GM12878 (cell line): ENCODE results near the gene DNAJB4. TPM values are rescaled to one million over a fixed set of nuclear protein-coding genes. Genes with fewer than 3 reads are reported as not detected.

Source experiments
- ATAC-seq: fragments of 200-7000 bp; cut with Tn5 transposase; 3 replicates; pipeline ENCODE4 v1.9.1; 2020; ENCODE audit warnings: mild to moderate bottlenecking, moderate library complexity
- BruUV-seq: library from RNA; stranded (reverse); fragments of 400-500 nt; replicated peaks from 2 replicates; lab custom pipeline; 2021; lab: Mats Ljungman, UMichigan
- CTCF ChIA-PET: fragments of 300-600 bp; sonication (Branson Sonifier 250); formaldehyde crosslinking; extraction: SDS; loops from one replicate; lab custom pipeline; 2021; ENCODE audit warnings: inconsistent platforms; lab: Yijun Ruan, JAX
- POLR2A ChIA-PET: fragments of 350-600 bp; formaldehyde crosslinking; extraction: SDS; loops from one replicate; lab custom pipeline; 2021; ENCODE audit warnings: inconsistent platforms; lab: Charles Lee
- RAD21 ChIA-PET: fragments of 300-600 bp; sonication (Branson Sonifier 250); formaldehyde crosslinking; loops from one replicate; lab custom pipeline; 2023; ENCODE audit warnings: antibody characterized with exemption; ENCODE audit not compliant: unreplicated experiment; lab: Charles Lee
- SMC1A ChIA-PET: fragments of 300-600 bp; sonication (Branson Sonifier 250); formaldehyde crosslinking; loops from one replicate; lab custom pipeline; 2023; ENCODE audit not compliant: unreplicated experiment, uncharacterized antibody; lab: Charles Lee
- DNase-seq: peaks from one replicate; pipeline ENCODE4 v3.0.0-alpha.2; 2011; ENCODE audit warnings: low read depth, low spot score
- FAIRE-seq: peaks from 3 replicates; lab custom pipeline; 2011; peaks lifted over from hg19 to GRCh38; lab: Jason Lieb, UNC
- H2AFZ ChIP-seq: 2 replicates; pipeline ENCODE4 v1.6.0; 2011; ENCODE audit warnings: low read depth, low read length, control low read depth; ENCODE audit not compliant: control insufficient read depth
- H3K27ac ChIP-seq: 2 replicates; pipeline ENCODE4 v1.5.1; 2011; ENCODE audit warnings: control low read depth; ENCODE audit not compliant: control insufficient read depth, insufficient read depth
- H3K27me3 ChIP-seq, 2 experiments: replicated peaks in 1 of 2; 2 replicates each; pipeline versions ENCODE4 v1.6.0 to v1.6.1; 2011; ENCODE audit warnings: low read length in 1 of 2; ENCODE audit not compliant: control insufficient read depth in 2 of 2, insufficient read depth in 2 of 2
- H3K36me3 ChIP-seq, 2 experiments: 2 replicates each; pipeline ENCODE4 v1.5.1; 2011; ENCODE audit warnings: low read length in 1 of 2; ENCODE audit not compliant: control insufficient read depth in 2 of 2, insufficient read depth in 2 of 2
- H3K4me1 ChIP-seq: 2 replicates; pipeline ENCODE4 v1.6.1; 2011; ENCODE audit warnings: mild to moderate bottlenecking, low read length, moderate library complexity, mixed read lengths; ENCODE audit not compliant: control insufficient read depth, insufficient read depth
- H3K4me2 ChIP-seq: 2 replicates; pipeline ENCODE4 v1.6.0; 2011; ENCODE audit warnings: control low read depth; ENCODE audit not compliant: control insufficient read depth, insufficient read depth
- H3K4me3 ChIP-seq: fragments of 200-600 bp; sonication (generic); 2 replicates; pipeline ENCODE4 v1.5.1; 2016
- H3K79me2 ChIP-seq: 2 replicates; pipeline ENCODE4 v1.6.0; 2011; ENCODE audit warnings: low read length; ENCODE audit not compliant: control insufficient read depth, insufficient read depth
- H3K9ac ChIP-seq: 2 replicates; pipeline ENCODE4 v1.8.0; 2011; ENCODE audit warnings: low read length, control low read depth, mixed read lengths; ENCODE audit not compliant: control insufficient read depth, insufficient read depth
- H3K9me3 ChIP-seq: replicated peaks from 3 replicates; pipeline ENCODE4 v1.5.1; 2011; ENCODE audit warnings: mild to moderate bottlenecking, low read length; ENCODE audit not compliant: control insufficient read depth, insufficient read depth
- H4K20me1 ChIP-seq: 2 replicates; pipeline ENCODE4 v1.6.0; 2011; ENCODE audit not compliant: control insufficient read depth, insufficient read depth
- BACH1 ChIP-seq: fragments of 450-650 bp; IDR thresholded peaks from 2 replicates; pipeline ENCODE4 v1.6.1; 2017; ENCODE audit warnings: mild to moderate bottlenecking, borderline replicate concordance
- CHD1 ChIP-seq: IDR thresholded peaks from 2 replicates; pipeline ENCODE4 v1.6.1; 2012; ENCODE audit warnings: low read depth, low read length, improper control_type of control experiment
- EZH2 ChIP-seq: IDR thresholded peaks from 2 replicates; pipeline ENCODE4 v1.6.1; 2012; ENCODE audit warnings: low read depth, mild to moderate bottlenecking, control low read depth, inconsistent platforms, low read length, borderline replicate concordance; ENCODE audit not compliant: control insufficient read depth
- KAT2A ChIP-seq: conservative IDR thresholded peaks from 2 replicates; pipeline ENCODE4 v1.6.1; 2011; ENCODE audit warnings: low read depth, low read length; ENCODE audit not compliant: control insufficient read depth
- RELA ChIP-seq: fragments of 450-650 bp; IDR thresholded peaks from 2 replicates; pipeline ENCODE4 v1.8.0; 2014; ENCODE audit warnings: borderline replicate concordance; ENCODE audit not compliant: partially characterized antibody
- SMARCA5 ChIP-seq: fragments of 450-650 bp; IDR thresholded peaks from 2 replicates; pipeline ENCODE4 v1.6.1; 2017; ENCODE audit warnings: mild to moderate bottlenecking
- SPI1 ChIP-seq: IDR thresholded peaks from 2 replicates; pipeline ENCODE4 v1.6.1; 2011; ENCODE audit warnings: low read depth, mild to moderate bottlenecking, low read length, moderate library complexity, borderline replicate concordance; ENCODE audit not compliant: insufficient read depth
- STAT3 ChIP-seq: IDR thresholded peaks from 2 replicates; pipeline ENCODE4 v1.6.1; 2011; ENCODE audit warnings: low read depth, low read length, improper control_type of control experiment
- SUPT20H ChIP-seq: IDR thresholded peaks from 2 replicates; pipeline ENCODE4 v1.6.1; 2011; ENCODE audit warnings: low read depth, mild to moderate bottlenecking, low read length, moderate library complexity, borderline replicate concordance; ENCODE audit not compliant: control insufficient read depth
- ZNF207 ChIP-seq: fragments of 450-650 bp; IDR thresholded peaks from 2 replicates; pipeline ENCODE4 v1.6.1; 2014; ENCODE audit warnings: antibody characterized with exemption, mild to moderate bottlenecking, borderline replicate concordance
- ZNF24 ChIP-seq: fragments of 450-650 bp; IDR thresholded peaks from 2 replicates; pipeline ENCODE4 v1.6.1; 2017; ENCODE audit warnings: antibody characterized with exemption, mild to moderate bottlenecking
- WGBS: methylation state at CpG from one replicate; pipeline ENCODE4 v1.1.6; 2016; ENCODE audit warnings: low lambda C conversion rate; ENCODE audit not compliant: insufficient replicate concordance, insufficient coverage; ENCODE audit errors: missing lambda C conversion rate; 5-methylcytosine and 5-hydroxymethylcytosine counted together
- in situ Hi-C: fragments of 300-500 bp; cut with MboI; formaldehyde crosslinking; loops from 9 replicates; pipeline ENCODE4 v1.14.3; 2018; ENCODE audit warnings: mixed read lengths
- intact Hi-C: fragments of 100-400 bp; cut with micrococcal nuclease; formaldehyde crosslinking; loops from one replicate; pipeline ENCODE4 v1.14.2; 2022; ENCODE audit not compliant: unreplicated experiment
- polyA plus RNA-seq, 11 experiments: library from polyadenylated mRNA; depleted of rRNA in 4 of 11; unstranded in 6 of 11; stranded (reverse) in 5 of 11; fragments of >200 nt; fragmentation: Nextera tagmentation in 4 of 11; fragmentation: Illumina TruSeq in 1 of 11; extraction: Ambion mirVana in 4 of 11; extraction: Trizol in 1 of 11; gene quantifications; 1 replicate in 1 of 11; 2 replicates in 10 of 11; pipeline versions ENCODE4 v1.2.1 to v1.2.3, GENCODE V29; 2011 to 2016; ENCODE audit warnings: inconsistent platforms in 2 of 11, missing spikeins in 2 of 11, low read depth in 1 of 11
- total RNA-seq, 4 experiments: library from RNA; depleted of rRNA in 3 of 4; stranded (reverse); fragments of >200 nt in 3 of 4; fragmentation: Illumina TruSeq in 1 of 4; extraction: Trizol in 1 of 4; gene quantifications; 2 replicates each; pipeline versions ENCODE4 v1.2.1 to v1.2.3, GENCODE V29; 2013 to 2021
- TF ChIP-seq, protein P1 (sequence below): fragments of 450-650 bp; IDR thresholded peaks from 2 replicates; pipeline ENCODE4 v1.6.1; 2014; ENCODE audit warnings: mild to moderate bottlenecking
- TF ChIP-seq, protein P2 (sequence below): fragments of 450-650 bp; IDR thresholded peaks from 2 replicates; pipeline ENCODE4 v1.6.1; 2018; ENCODE audit warnings: borderline replicate concordance, mild to moderate bottlenecking; ENCODE audit not compliant: partially characterized antibody

The DNAJB4 gene
- total and polyA plus RNA-seq, 10 of the 15 experiments (the other 5 are each of a cell fraction or from before 2014, with no cell fraction given): 3.8 to 10.5 (median 6.6) TPM

DNA sequence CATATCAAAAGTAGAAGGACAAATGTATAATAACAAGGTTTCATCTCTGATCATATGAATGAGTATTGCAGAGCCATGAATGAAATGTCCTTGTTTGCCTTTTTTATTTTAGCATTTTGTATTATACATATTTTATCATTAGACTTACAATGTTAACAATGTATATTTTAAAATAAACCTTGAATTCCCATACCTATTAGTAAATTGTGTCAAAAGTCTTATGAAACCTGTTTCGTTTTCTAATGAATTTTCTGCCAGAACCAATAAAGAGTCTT lies 646 bp downstream of the DNAJB4 start:
- in situ Hi-C loops: no loop called here
- BruUV-seq: no TSS peak

DNA sequence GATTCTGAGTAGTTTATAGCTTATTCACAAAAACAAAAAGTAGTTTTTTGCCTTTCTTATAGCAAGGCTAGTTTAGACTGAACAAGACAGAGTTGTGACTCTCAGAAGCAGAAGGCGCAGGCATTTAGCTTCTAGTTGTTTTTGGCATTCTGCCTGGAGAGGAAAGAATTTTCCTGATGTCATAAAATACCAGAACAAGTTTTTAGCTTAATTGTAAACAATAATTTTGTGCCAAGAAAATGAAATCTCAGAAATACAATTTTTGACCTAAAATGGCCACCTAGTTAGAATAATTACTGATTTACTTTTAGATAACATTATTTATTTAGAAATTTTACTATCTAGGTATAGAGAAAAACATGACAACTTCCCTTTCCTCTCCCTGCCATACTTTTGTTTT lies 1.0 kb downstream of the DNAJB4 start:
- Histone ChIP-seq H3K4me1 (no peaks in the 10 kb centered on the region), H3K79me2 (peaks cover 50% of the 10 kb centered on the region), H3K4me3 (peak overlapping the region; percentile 78), H3K27ac (peak overlapping the region; percentile 94), H3K27me3 (no peaks in the 10 kb centered on the region), H3K36me3 (no peaks in the 10 kb centered on the region), H3K9me3 (no peaks in the 10 kb centered on the region), H2AFZ (peak overlapping the region; percentile 64), H3K4me2 (peak overlapping the region; percentile 82), H3K9ac (peak overlapping the region; percentile 83), H4K20me1 (no peaks in the 10 kb centered on the region)
- WGBS: 15% methylated on average over 1 of the region's 1 CpG
- intact Hi-C loops: loop anchor here (2.0 to 10.0 kb wide), 3 partner anchors 19 to 647 kb away; partner anchors contain the start of gene ZZZ3
- ATAC-seq: peak; percentile 3; the same call in 2 of the 3 replicates
- ChIA-PET RAD21 (interaction anchor here (0.7 to 9.9 kb wide), 9 partner anchors 17 to 621 kb away, joined by 3 to 158 read pairs (median 4); partner anchors contain the start of genes FUBP1 and IFI44L), SMC1A (interaction anchor here (0.6 to 6.0 kb wide), 18 partner anchors 8 to 618 kb away, joined by 3 to 89 read pairs (median 4); partner anchors contain the start of genes FUBP1 and IFI44L), POLR2A (interaction anchor here (0.9 to 15.3 kb wide), 3 partner anchors 17 to 1097 kb away, joined by 3 to 312 read pairs (median 3); partner anchors contain the start of gene FUBP1), CTCF (interaction anchor here (1.2 to 5.5 kb wide), 4 partner anchors 24 to 180 kb away, joined by 3 to 73 read pairs (median 16); partner anchors contain the start of gene FUBP1)
- in situ Hi-C loops: no loop called here
- BruUV-seq: no TSS peak
- FAIRE-seq: no peak
- DNase-seq: no peak
- no peak for TF ChIP-seq RELA
- no peak for TF ChIP-seq SMARCA5
- TF ChIP-seq KAT2A: no peak
- TF ChIP-seq EZH2: no peak
- TF ChIP-seq, protein P1, sequence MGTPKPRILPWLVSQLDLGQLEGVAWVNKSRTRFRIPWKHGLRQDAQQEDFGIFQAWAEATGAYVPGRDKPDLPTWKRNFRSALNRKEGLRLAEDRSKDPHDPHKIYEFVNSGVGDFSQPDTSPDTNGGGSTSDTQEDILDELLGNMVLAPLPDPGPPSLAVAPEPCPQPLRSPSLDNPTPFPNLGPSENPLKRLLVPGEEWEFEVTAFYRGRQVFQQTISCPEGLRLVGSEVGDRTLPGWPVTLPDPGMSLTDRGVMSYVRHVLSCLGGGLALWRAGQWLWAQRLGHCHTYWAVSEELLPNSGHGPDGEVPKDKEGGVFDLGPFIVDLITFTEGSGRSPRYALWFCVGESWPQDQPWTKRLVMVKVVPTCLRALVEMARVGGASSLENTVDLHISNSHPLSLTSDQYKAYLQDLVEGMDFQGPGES: no peak
- no peak for TF ChIP-seq BACH1
- TF ChIP-seq, protein P2, sequence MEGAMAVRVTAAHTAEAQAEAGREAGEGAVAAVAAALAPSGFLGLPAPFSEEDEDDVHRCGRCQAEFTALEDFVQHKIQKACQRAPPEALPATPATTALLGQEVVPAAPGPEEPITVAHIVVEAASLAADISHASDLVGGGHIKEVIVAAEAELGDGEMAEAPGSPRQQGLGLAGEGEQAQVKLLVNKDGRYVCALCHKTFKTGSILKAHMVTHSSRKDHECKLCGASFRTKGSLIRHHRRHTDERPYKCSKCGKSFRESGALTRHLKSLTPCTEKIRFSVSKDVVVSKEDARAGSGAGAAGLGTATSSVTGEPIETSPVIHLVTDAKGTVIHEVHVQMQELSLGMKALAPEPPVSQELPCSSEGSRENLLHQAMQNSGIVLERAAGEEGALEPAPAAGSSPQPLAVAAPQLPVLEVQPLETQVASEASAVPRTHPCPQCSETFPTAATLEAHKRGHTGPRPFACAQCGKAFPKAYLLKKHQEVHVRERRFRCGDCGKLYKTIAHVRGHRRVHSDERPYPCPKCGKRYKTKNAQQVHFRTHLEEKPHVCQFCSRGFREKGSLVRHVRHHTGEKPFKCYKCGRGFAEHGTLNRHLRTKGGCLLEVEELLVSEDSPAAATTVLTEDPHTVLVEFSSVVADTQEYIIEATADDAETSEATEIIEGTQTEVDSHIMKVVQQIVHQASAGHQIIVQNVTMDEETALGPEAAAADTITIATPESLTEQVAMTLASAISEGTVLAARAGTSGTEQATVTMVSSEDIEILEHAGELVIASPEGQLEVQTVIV: no peak
- TF ChIP-seq SPI1: no peak
- no peak for TF ChIP-seq ZNF24
- TF ChIP-seq SUPT20H: no peak
- no peak for TF ChIP-seq STAT3

More for the DNA sequence above, 646 bp downstream of the DNAJB4 start:
- H4K20me1 ChIP-seq: no peaks in the 10 kb centered on the region
- H3K4me1 ChIP-seq: no peaks in the 10 kb centered on the region
- RAD21 ChIA-PET: interaction anchor here (1.0 to 9.9 kb wide), 10 partner anchors 28 to 621 kb away, joined by 3 to 158 read pairs (median 4); partner anchors contain the start of genes FUBP1 and IFI44L
- CTCF ChIA-PET: interaction anchor here (0.9 to 5.5 kb wide), 11 partner anchors 10 to 612 kb away, joined by 3 to 73 read pairs (median 4); partner anchors contain the start of gene FUBP1
- H2AFZ ChIP-seq: peak overlapping the region; percentile 64
- ATAC-seq: no peak
- H3K9ac ChIP-seq: peak overlapping the region; percentile 83
- intact Hi-C loops: loop anchor here (2.0 to 10.0 kb wide), 3 partner anchors 19 to 647 kb away; partner anchors contain the start of gene ZZZ3
- peak; percentile 27 for FAIRE-seq
- DNase-seq: no peak
- TF ChIP-seq ZNF207 (no peak), CHD1 (0 out of 2 replicates have a peak, but pooled peaks have one; percentile 51)
- H3K4me3 ChIP-seq: peak overlapping the region; percentile 78
- H3K27me3 ChIP-seq: no peaks in the 10 kb centered on the region
- no peaks in the 10 kb centered on the region for H3K9me3 ChIP-seq
- 0% methylated on average over 1 of the region's 1 CpG for WGBS
- POLR2A ChIA-PET: interaction anchor here (0.9 to 15.3 kb wide), 7 partner anchors 9 to 1097 kb away, joined by 3 to 312 read pairs (median 3); partner anchors contain the start of genes FUBP1, IFI44 and IFI44L
- peak overlapping the region; percentile 82 for H3K4me2 ChIP-seq
- H3K27ac ChIP-seq: peak overlapping the region; percentile 94
- SMC1A ChIA-PET: interaction anchor here (0.6 to 6.0 kb wide), 24 partner anchors 9 to 644 kb away, joined by 3 to 89 read pairs (median 4); partner anchors contain the start of genes FUBP1, IFI44, IFI44L and MIGA1
- H3K36me3 ChIP-seq: no peaks in the 10 kb centered on the region
- peaks cover 47% of the 10 kb centered on the region for H3K79me2 ChIP-seq
